ENCODE measurements around the gene SLC13A2.

Gene SLC13A2

DNA sequence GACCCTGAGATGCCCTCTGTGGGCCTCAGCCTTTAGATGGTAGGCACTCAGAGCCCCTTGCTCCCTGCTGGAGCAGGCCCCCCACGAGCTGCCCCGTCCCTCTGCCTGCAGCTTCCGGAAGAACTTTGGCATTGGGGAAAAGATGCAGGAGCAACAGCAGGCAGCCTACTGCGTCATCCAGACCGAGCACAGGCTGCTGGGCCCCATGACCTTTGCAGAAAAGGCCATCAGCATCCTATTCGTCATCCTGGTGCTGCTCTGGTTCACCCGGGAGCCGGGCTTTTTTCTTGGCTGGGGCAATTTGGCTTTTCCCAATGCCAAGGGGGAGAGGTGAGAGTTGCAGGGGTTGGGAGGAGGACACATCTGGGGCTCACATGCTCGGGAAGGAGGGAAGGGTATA lies 20.0 kb downstream of the SLC13A2 start:
- no peak for DNase-seq

DNA sequence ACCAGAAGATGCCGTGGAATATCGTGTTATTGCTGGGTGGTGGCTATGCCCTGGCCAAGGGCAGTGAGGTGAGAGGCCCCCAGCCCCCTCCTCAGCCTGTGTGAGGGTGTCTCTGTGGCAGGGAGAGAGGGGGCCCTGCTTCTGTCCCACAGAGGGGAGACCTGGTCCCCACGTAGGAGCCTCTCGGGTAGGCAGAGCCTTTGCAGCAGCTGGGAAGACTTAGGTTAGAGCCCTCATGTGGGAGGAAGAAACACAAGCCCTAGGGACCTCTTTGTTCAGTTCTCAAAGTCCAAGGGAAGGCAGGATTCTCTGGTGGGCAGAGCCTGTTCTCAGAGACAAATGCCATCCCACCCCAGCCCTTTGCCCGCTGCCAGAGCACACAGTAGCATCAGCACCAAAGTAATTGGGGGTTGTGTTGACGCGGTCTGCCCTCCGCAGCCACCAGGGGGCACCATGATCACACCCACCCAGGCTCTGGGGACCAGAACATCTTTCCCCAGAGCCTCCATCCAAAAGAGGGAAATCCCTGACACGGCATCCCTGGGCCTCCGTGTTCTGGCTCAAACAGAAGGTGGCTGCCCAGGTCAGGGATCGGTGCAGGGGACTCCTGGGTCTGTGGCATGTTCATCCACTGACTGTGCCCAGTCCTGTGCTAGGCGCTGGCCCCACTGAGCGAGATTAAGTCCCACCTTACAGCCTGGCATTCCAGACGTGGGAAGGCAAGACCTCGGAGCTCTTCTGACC lies 21.2 kb downstream of the SLC13A2 start:
- peak; percentile 72 for DNase-seq

DNA sequence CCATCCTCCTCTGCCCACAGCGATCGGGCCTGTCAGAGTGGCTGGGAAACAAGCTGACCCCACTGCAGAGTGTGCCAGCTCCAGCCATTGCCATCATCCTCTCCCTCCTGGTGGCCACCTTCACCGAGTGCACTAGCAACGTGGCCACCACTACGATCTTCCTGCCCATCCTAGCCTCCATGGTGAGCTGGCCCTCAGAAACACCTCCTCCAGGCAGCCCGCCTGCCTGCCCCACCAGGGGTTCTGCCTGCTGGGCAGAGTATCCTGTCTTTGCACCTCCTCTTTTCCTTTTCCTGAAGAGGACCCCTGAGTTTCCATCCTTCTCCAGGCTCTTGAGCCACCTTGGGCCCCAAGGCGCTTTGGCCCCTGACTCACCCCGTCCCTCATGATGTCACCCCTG lies 22.2 kb downstream of the SLC13A2 start:
- DNase-seq: no peak

DNA sequence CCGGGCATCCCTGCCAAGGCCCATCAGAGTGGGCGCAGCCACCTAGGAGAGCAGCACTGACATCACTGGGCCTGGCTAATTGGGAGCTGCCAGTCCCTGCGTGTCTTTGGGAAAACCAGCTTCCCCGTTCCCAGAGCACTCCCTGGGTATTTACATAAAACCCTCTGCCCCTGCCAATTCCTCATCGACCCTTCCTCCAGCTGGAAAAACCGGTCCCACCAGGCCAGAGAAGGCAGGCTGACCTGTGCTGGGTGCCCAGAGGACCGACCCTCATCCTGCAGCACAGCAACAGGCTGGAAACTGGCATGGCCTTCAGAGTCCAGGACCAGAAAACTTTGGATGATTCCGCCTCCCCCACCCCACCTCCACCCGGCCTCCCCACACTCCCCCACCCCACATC lies 24.5 kb downstream of the SLC13A2 start:
- no peak for DNase-seq

GRCh38 chr17:28498652-28499363 lies 25.4 kb downstream of the SLC13A2 start:
- DNase-seq: no peak

GRCh38 chr17:28499364-28499664 lies 25.9 kb downstream of the SLC13A2 start:
- DNase-seq: no peak

GRCh38 chr17:28499684-28500357 lies 26.4 kb downstream of the SLC13A2 start:
- no peak for DNase-seq

DNA sequence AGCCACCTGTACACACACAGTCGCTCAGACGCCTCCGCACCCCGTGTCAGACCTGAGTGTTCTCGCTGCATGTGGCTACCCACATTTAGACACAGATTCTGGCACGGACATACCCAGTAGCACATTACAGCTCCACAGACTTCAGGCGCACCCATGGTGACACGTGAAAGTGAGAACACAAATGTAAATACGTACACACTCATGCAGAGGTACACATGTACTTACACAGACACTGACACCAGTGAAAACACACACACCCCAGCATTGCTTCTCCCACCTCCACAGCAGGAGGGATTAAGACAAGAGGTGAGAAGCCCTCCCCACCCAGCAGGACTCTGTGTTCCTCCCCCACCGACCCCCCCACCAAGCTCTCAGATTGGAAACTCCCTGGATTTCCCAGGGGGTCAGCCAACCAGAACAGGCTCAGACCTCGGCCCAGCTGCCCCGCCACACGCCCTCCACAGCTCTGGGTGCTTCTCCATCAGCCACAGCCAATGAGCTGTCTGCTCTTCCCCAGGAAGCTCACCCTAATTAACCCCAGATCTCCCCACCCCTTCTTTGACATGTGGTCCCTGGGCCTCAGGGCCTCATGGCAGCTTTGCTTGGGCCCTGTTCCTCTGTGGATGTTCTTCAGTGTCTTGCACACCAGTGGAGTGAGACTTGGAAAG lies 27.4 kb downstream of the SLC13A2 start:
- DNase-seq: no peak

GRCh38 chr17:28501421-28502284 lies 28.2 kb downstream of the SLC13A2 start:
- DNase-seq: no peak

DNA sequence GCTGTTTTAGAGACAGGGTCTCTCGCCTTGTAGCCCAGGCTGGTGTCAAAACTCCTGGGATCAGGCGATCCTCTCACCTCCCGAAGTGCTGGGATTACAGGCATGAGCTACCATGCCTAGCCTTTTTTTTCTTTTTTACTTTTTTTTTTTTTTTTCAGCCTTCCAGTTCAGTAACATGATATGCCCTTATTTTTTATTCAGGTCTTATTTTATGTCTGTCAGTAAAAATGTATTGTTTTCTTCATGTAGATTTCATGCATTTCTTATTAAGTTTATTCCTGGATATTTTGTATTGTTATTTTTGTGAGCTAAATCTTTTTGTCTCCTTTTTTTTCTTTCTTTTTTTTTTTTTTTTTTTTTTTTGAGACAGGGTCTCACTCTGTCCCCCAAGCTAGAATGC lies 30.0 kb downstream of the SLC13A2 start:
- no peak for DNase-seq

- DNase-seq: no peak
These were observed 32.7 kb downstream of the SLC13A2 start, which contains the start of gene FOXN1 for GRCh38 chr17:28505986-28506665. Gene FOXN1 (plus strand): TSS chr17:28506348. CDS start chr17:28523970, 17,622 bp downstream.

GRCh38 chr17:28506763-28507487 lies 33.5 kb downstream of the SLC13A2 start:
- no peak for DNase-seq

DNA sequence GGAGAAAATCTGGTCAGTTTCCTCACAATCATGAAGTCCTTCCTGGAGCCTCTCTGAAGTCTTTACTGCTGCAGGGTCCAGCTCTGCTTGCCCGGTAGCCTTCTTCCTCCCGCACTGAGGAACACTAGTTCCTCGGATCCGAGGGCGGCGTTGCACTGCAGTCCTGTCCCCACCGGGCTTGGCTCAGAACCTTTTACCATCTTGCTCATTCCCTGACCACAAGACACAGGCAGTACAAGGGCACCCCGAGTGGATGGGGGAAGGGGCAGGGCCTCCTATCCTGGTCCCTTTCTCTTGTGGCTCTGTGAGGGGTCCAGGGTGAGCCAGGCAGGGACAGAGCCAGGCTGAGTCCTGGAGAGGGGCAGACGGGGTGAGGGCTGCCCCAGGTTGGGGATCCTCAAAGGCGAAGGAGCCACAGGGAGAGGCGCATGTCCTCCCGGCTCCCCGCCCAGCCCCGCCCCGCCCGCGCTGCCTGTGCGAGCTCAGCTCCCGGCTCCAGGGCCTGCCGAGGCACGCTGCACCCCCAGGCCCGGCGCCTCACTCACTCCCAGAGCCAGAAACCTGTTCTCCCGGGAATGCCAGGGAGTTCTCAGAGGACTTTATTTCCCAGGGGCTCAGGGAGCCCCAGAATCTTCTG lies 34.2 kb downstream of the SLC13A2 start:
- DNase-seq: no peak

DNA sequence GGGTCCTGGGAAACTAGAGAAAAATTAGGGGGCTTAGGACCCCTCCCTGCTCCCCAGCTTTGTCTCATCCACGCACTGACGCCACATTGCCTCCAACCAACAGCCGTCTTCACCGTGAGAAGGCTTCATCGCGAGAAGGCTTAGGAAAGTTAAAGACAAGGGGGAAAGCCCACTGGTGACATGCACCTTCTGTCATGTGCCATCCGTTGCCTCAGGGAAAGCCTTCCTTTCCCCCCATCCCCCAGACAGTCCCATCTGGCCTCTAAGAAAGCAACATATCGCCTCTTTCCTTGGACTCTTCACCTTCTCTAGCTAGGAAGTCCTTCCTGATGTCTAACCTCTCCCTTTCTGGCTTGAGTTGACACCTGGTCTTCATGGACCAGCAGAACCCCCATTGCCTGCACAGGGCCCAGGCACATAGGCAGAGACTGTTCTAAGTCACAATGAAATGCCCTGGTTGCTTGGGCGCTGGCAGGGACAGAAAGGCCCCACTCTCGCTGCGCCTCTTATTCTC lies 34.8 kb downstream of the SLC13A2 start:
- DNase-seq: no peak

- DNase-seq: no peak
These were observed 36.3 kb downstream of the SLC13A2 start for GRCh38 chr17:28509789-28510188.

DNA sequence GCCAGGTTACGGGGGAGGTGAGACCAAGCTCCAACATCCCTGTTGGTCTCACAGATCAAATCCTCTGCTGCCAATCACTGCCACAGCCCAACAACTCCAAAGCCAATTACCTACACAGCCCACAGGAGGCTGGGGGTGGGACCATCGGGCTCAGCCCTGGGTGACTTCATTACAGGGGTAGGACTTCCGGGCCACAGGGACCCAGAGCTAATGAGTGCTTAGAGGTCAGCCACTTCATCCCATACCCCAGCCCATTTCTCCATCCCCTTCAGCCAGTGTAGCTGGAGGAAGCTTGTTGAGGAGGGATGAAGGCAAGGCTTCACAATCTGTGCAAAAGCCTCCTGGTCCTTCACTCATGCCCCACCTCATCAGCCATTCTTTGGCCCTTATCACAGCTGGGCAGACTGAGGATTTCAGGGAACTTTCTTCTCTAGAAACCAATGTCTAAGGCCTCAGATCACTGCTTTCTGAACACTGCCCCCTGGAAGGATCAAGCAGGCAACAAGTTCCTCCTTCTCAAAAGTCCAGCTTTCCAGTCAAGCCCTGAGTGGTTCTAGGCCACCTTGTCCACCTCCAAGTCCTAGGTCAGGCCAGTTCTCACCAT lies 38.5 kb downstream of the SLC13A2 start:
- no peak for DNase-seq

GRCh38 chr17:28513476-28513875 lies 40.0 kb downstream of the SLC13A2 start:
- DNase-seq: no peak

DNA sequence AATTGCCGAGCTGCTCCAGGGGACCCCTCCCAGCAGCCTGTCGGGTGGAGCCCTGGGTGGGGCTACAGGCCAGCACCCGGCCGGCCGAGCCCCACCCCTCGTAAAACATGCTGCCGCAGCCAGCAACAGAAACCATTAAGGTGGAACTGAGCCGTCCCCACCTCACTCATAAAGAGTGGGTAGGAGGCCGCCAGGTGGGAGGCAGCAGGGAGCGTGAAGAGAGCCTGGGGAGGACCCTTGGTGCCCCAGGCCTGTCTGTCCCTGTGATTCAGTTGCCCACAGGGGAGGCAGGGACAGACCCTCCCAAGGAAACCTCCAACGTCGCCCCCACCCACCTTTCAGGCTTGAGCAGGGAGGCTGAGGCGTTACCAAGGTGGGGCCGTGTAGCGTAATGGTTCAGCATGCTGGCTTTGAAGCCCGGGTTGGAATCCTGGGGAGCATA lies 41.1 kb downstream of the SLC13A2 start:
- no peak for DNase-seq

DNA sequence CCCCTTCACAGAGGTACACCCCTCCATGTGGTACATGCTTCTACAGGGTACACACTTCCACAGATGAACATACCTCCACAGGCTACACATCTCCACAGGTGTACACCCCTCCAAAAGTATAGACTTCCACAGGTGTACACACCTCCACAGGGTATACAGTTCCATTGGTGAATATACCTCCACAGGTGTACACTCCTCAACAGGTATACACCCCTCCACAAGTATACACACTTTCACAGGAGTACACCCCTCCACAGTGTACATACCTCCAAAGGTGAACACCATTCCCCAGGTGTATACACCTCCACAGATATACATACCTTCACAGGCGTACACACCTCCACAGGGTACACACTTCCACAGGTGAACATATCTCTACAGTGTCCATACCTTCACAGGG lies 42.1 kb downstream of the SLC13A2 start:
- DNase-seq: no peak

DNA sequence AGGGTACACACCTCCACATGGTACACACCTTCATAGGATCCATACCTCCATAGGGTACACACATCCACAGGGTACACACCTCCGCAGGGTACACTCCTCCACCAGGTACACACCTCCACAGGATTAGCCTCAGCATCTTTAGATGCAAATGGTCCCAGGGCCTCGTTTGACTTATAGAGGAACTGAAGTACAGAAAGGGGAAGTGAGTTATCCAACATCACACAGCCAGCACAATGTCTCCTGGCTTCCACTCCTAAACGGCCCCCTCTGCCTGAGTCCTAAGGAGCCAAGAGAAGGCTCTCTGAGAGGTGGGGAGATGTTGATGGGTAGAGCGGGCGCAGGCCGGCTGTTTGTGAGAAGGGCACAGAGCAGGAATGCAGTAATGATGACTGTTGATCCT lies 44.7 kb downstream of the SLC13A2 start:
- DNase-seq: no peak

Measured in effector CD4-positive, alpha-beta T cell (primary cell).